BE2C (cell line): ENCODE measurements around the gene SLC44A1.

Experiments
- DNase-seq: peaks from one replicate; pipeline ENCODE4 v3.0.0-alpha.2; 2020
- H3K27me3 ChIP-seq: fragments of 250-450 bp; sonication (Bioruptor Pico); 2 replicates; pipeline ENCODE4 v1.5.1; 2020; ENCODE audit warnings: mild to moderate bottlenecking
- H3K36me3 ChIP-seq: fragments of 250-450 bp; sonication (Bioruptor Pico); 2 replicates; pipeline ENCODE4 v1.5.1; 2020; ENCODE audit warnings: mild to moderate bottlenecking
- H3K4me1 ChIP-seq: fragments of 250-450 bp; sonication (Bioruptor Pico); 2 replicates; pipeline ENCODE4 v1.5.1; 2020
- H3K4me3 ChIP-seq: 2 replicates; pipeline ENCODE4 v1.5.1; 2011; ENCODE audit warnings: low read depth, low read length
- H3K9me3 ChIP-seq: fragments of 250-450 bp; sonication (Bioruptor Pico); 2 replicates; pipeline ENCODE4 v1.5.1; 2020
- CTCF ChIP-seq: IDR thresholded peaks from 2 replicates; pipeline ENCODE4 v1.5.1; 2012; ENCODE audit warnings: mild to moderate bottlenecking, low read depth, low read length

Gene SLC44A1

GRCh38 chr9:105273731-105274130, 29.3 kb downstream of the SLC44A1 start:
- DNase-seq = no peak
- Histone ChIP-seq H3K4me3 (no peak overlapping the region), H3K9me3 (no peaks in the 10 kb centered on the region), H3K27me3 (no peaks in the 10 kb centered on the region), H3K36me3 (no peaks in the 10 kb centered on the region), H3K4me1 (no peaks in the 10 kb centered on the region)
- no peak for TF ChIP-seq CTCF

GRCh38 chr9:105275111-105275510, 30.7 kb downstream of the SLC44A1 start:
- Histone ChIP-seq H3K9me3 (no peaks in the 10 kb centered on the region), H3K4me1 (no peaks in the 10 kb centered on the region), H3K36me3 (no peaks in the 10 kb centered on the region), H3K4me3 (no peak overlapping the region), H3K27me3 (no peaks in the 10 kb centered on the region)
- DNase-seq = no peak
- TF ChIP-seq CTCF = no peak

- DNase-seq = no peak
- TF ChIP-seq CTCF = no peak
These were observed 31.5 kb downstream of the SLC44A1 start for GRCh38 chr9:105275938-105276337.

GRCh38 chr9:105278751-105279150, 34.3 kb downstream of the SLC44A1 start:
- no peaks in the 10 kb centered on the region for H3K36me3 ChIP-seq
- H3K4me1 ChIP-seq = no peaks in the 10 kb centered on the region; the same call in 1 of the 2 replicates
- no peak for DNase-seq
- TF ChIP-seq CTCF = no peak
- H3K9me3 ChIP-seq = no peaks in the 10 kb centered on the region
- no peak overlapping the region for H3K4me3 ChIP-seq
- no peaks in the 10 kb centered on the region for H3K27me3 ChIP-seq

More at GRCh38 chr9:105275938-105276337, 31.5 kb downstream of the SLC44A1 start:
- no peaks in the 10 kb centered on the region for H3K27me3 ChIP-seq
- H3K9me3 ChIP-seq = no peaks in the 10 kb centered on the region
- no peaks in the 10 kb centered on the region for H3K36me3 ChIP-seq
- no peaks in the 10 kb centered on the region for H3K4me1 ChIP-seq
- H3K4me3 ChIP-seq = no peak overlapping the region

- H3K9me3 ChIP-seq = no peaks in the 10 kb centered on the region
- H3K4me1 ChIP-seq = no peaks in the 10 kb centered on the region; the same call in 1 of the 2 replicates
- no peaks in the 10 kb centered on the region for H3K27me3 ChIP-seq
- H3K4me3 ChIP-seq = no peak overlapping the region
- no peak for TF ChIP-seq CTCF
- DNase-seq = no peak
- no peaks in the 10 kb centered on the region for H3K36me3 ChIP-seq
These were observed 36.2 kb downstream of the SLC44A1 start for GRCh38 chr9:105280691-105281090.

- no peaks in the 10 kb centered on the region for H3K9me3 ChIP-seq
- no peaks in the 10 kb centered on the region for H3K36me3 ChIP-seq
- no peak overlapping the region for H3K4me3 ChIP-seq
- H3K4me1 ChIP-seq = no peaks in the 10 kb centered on the region; the same call in 1 of the 2 replicates
- TF ChIP-seq CTCF = no peak
- no peak for DNase-seq
- no peaks in the 10 kb centered on the region for H3K27me3 ChIP-seq
These were observed 36.8 kb downstream of the SLC44A1 start for GRCh38 chr9:105281272-105281671.
